ENCODE results near the gene NXPH1. TPM values are rescaled to one million over a fixed set of nuclear protein-coding genes. Genes with fewer than 3 reads are reported as not detected.

The NXPH1 gene
- total and polyA plus RNA-seq, 9 of the 15 experiments (the other 6 are each of a cell fraction or from before 2014, with no cell fraction given), result 0.16 TPM; not detected in 8

- CTCF ChIA-PET (ENCODE audit: low intra/inter-chr PET ratio), result no interaction called here
- Histone ChIP-seq H2AFZ (ENCODE audit: low read depth, low read length) (no peak overlapping the region), H3K4me1 (replicated peaks in 1 of 2; ENCODE audit: control insufficient read depth in 2 of 2, insufficient read depth in 2 of 2, low read length in 2 of 2) (no peaks in the 10 kb centered on the region), H3K27me3 (ENCODE audit: control insufficient read depth in 2 of 2, insufficient read depth in 2 of 2, low read length in 2 of 2) (no peaks in the 10 kb centered on the region), H3K36me3 (ENCODE audit: control insufficient read depth, insufficient read depth, low read length) (no peaks in the 10 kb centered on the region), H4K20me1 (replicated peaks; ENCODE audit: control insufficient read depth, insufficient read depth, low read length) (no peaks in the 10 kb centered on the region), H3K4me3 (no peak overlapping the region), H3K9ac (ENCODE audit: insufficient read depth in 1 of 2, low read depth in 2 of 2, low read length in 2 of 2) (no peak overlapping the region), H3K27ac (ENCODE audit: extremely low read depth, low read depth, low read length) (no peak overlapping the region), H3K9me3 (replicated peaks; ENCODE audit: control insufficient read depth, insufficient read depth, low read depth, low read length) (no peaks in the 10 kb centered on the region), H3K4me2 (ENCODE audit: insufficient read depth, low read length) (no peak overlapping the region), H3K79me2 (ENCODE audit: control insufficient read depth, insufficient read depth, low read length) (no peaks in the 10 kb centered on the region), H3K9me1 (ENCODE audit: control insufficient read depth, insufficient read depth, low read length) (no peaks in the 10 kb centered on the region)
- intact Hi-C loops (cut with micrococcal nuclease) (no loop called here), in situ Hi-C loops (cut with MboI) (no loop called here)
- POLR2A ChIA-PET, result no interaction called here
- BruUV-seq (replicated peaks), result no TSS peak
- DNase-seq (ENCODE audit: extremely low read depth in 1 of 4, low spot score in 3 of 4) (no peak), ATAC-seq (no peak), FAIRE-seq (no peak)
- no peak for TF ChIP-seq SMARCE1 (IDR thresholded peaks at IDR 0.05)
- no peak for TF ChIP-seq NCOA4 (IDR thresholded peaks at IDR 0.05; ENCODE audit: partially characterized antibody)
- TF ChIP-seq ZNF696 (CRISPR knock-in tag; conservative IDR thresholded peaks at IDR 0.05), result no peak
- TF ChIP-seq RAD51 (IDR thresholded peaks at IDR 0.05; ENCODE audit: borderline replicate concordance, low read depth), result no peak
- TF ChIP-seq SNAPC5 (CRISPR knock-in tag; IDR thresholded peaks at IDR 0.05), result no peak
- no peak for TF ChIP-seq ARID3A (IDR thresholded peaks at IDR 0.05; ENCODE audit: borderline replicate concordance, low read depth, low read length)
- TF ChIP-seq ARHGAP35 (IDR thresholded peaks at IDR 0.05; ENCODE audit: partially characterized antibody), result no peak
- no peak for TF ChIP-seq ZNF134 (CRISPR knock-in tag; conservative IDR thresholded peaks at IDR 0.05)
- TF ChIP-seq ZNF644 (tag; IDR thresholded peaks at IDR 0.05; ENCODE audit: low read depth), result no peak
Measured at GRCh38 chr7:8625612-8626011, 192.2 kb downstream of the NXPH1 start.
